HG03520 (cell line): ENCODE measurements around the gene CLIC4.

Experiments
- ATAC-seq: cut with Tn5 transposase; IDR thresholded peaks from one replicate; pipeline ENCODE4 v1.9.1; 2021; ENCODE audit warnings: mild to moderate bottlenecking, moderate library complexity; ENCODE audit not compliant: unreplicated experiment

CLIC4 gene

GRCh38 chr1:24853649-24854048 lies 108.4 kb downstream of the CLIC4 start:
- ATAC-seq, result no peak

GRCh38 chr1:24855474-24855873 lies 110.2 kb downstream of the CLIC4 start:
- ATAC-seq, result no peak

GRCh38 chr1:24856787-24857506 lies 111.7 kb downstream of the CLIC4 start:
- ATAC-seq, result no peak

GRCh38 chr1:24857507-24858133 lies 112.4 kb downstream of the CLIC4 start:
- no peak for ATAC-seq

DNA sequence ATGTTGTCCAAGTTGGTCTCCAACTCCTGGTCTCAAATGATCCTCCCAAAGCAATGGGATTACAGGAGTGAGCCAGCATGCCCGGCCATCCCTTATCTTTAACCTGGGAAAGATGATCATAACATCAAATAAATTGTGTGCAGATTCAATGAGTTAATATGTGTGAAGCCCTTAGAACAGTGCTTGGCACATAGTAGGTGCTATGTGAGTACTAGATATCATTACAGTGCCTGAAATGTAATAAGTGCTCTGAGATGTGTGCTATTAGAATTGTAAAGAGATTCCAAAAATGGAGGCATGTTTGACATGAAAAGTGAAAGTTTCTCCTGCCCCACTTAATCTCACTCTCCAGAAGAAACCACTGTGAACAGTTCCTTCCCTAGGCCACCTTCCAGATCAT lies 113.0 kb downstream of the CLIC4 start:
- no peak for ATAC-seq

DNA sequence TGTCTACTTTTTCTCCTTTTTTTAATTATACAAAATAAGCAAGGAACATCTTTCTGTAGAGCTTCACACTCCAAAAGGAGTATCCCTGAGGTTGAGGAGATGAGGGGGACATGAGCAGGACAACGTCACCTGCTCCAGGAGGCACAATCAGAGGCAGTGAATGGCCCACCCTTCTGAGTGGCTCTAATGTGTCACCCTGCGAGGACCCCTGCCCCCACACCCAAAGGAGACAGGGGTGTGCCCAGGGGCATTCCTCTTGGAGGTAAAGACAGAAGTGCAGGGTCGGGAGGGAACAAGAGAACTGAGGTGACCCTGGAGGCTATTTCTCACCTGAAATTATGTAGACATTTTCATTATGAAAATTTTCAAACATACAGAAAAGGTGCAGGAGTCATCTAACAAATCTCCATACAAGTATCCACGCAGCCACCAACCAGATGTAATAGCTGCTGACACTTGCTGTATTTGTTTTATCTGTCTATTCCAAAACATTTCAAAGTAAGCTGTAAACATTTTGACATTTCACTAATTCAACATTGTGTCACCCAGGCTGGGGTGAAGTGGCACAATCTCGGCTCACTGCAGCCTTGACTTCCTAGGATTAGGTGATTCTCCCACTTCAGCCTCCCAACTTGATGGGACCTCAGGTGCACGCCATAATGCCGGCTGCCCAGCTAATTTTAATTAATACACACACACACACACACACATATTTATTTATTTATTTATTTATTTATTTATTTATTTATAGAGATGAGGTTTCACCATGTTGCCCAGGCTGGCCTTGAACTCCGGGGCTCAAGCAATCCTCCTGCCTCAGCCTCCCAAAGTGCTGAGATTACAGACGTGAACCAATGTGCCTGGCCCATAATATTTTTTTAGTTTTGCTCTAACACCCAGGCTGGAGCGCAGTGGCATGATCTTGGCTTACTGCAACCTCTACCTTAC lies 114.1 kb downstream of the CLIC4 start:
- no peak for ATAC-seq

- ATAC-seq, result no peak
Measured at GRCh38 chr1:24860841-24861240, 115.6 kb downstream of the CLIC4 start.

GRCh38 chr1:24861821-24862727 lies 116.8 kb downstream of the CLIC4 start:
- no peak for ATAC-seq

DNA sequence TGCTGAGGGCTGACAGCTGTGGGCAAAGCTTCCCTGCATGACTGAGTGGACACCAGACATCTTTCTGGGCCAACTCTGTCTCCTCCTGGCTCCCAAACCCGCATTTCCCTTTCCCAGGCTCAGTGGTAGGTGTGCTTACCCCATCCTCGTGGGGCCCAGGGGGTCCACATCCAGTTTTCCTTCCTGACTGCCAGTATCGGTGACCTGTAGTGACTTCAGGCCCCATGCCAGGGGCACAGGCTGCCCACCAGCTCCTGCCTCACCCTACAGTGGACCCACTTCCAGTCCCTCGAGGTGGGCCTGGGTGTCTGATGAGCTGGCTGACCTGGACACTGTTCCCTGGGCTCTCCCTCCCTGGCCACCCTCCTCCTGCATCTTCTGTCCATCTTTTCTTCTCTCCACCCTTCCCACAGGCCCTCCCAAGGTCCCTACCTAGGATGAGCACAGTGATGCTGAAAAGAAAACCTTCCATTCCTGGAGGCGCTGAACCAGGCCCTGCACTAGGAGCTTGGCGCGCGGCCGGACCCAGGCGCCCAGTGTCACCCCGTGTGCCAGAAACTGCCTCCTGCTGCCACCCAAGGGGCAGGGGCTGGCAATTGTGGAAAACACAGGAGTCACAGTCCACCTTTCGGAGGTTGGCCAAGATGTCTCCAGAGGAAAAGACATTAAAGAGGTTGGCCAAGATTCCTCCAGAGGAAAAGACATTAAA lies 117.7 kb downstream of the CLIC4 start:
- ATAC-seq, result no peak

GRCh38 chr1:24864370-24864777 lies 119.1 kb downstream of the CLIC4 start:
- ATAC-seq, result no peak

- no peak for ATAC-seq
Measured at GRCh38 chr1:24865168-24865567, 119.9 kb downstream of the CLIC4 start.

DNA sequence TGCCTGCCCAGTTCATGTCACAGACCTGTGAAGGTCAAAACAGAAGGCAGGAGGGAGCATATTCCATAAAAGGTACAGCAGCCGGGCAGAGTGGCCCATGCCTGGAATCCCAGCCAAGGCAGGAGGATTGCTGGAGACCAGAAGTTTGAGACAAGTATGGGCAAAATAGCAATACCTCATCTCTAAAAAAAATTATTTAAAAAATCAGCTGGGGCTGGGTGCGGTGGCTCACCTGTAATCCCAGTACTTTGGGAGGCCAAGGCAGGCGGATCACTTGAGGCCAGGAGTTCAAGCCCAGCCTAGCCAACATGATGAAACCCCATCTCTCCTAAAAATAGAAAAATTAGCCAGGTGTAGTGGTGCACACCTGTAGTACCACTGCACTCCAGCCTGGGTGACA lies 120.3 kb downstream of the CLIC4 start:
- no peak for ATAC-seq

GRCh38 chr1:24866211-24867083 lies 121.2 kb downstream of the CLIC4 start:
- ATAC-seq, result no peak

DNA sequence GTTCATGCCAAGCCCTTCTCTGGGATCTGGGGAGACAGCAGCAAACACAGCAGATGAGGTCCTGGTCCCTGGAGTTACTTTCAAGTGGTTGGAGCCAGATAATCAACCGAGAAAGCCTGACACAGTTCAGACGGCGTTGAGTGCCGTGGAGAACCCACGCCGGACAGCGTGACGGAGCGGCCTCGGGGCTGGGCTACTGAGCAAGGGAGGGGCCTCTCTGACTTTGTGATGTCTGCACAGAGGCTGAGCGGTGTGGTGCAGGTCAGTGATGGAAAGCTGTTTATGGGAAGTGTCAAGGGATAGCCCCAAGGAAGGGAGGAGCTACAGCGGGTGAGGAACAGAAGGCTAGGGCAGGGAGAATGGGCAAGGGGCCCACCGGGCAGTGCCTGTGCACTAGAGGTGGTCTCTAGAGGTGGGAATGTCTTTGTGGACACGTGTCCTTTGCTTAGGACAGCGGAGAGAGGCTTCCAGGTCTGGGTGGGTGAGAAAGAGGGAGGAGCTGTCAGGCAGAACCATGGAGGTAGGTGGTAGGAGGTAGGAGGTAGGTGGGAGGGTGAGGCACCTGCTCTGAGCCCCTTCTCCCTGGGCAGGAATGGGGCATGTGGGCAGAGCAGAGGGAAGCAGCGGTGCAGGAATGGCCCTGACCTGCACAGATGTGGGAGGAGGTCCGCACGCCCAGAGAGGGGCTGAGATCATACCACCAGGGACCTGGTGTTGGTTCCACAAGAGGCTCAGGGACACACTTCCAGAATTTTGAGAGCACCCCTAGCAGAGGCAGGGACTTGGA lies 122.0 kb downstream of the CLIC4 start:
- ATAC-seq, result no peak

- ATAC-seq, result no peak
Measured at GRCh38 chr1:24868016-24868875, 123.0 kb downstream of the CLIC4 start.

DNA sequence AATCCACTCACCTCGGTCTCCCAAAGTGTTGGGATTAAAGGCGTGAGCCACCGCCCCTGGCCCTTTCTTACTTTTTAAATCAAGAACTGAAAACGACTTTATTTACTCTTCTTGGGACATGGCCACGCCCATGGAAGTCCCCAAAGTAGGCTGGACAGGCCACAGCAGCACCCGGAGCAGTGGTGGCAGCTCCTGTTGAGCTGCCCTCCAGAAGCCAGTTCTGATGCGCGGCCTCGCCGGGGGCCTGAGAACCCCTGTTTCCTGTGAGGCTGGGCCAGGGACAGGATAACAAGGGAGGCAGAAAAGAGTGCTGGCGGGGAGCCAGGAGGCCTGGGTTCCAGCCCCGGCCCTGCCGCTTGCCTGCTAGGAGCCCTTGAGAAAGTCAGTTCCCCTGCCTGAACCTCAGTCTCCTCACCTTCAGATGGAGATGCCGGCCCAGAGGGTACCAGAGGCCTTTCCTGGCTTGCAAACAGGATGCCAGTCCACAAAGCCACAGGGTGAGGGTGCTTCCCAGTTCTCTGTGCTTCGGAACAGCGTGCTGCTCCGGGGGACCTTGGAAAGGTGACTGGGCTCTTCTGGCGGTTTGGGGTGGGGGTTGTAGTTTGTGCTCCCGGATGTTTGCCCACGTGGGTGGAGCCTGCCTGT lies 125.4 kb downstream of the CLIC4 start:
- ATAC-seq, result no peak
